NK-92 (cell line): ENCODE measurements around the gene TBX15.

ENCODE experiments used
- DNase-seq: peaks from one replicate; lab custom pipeline; 2025; ENCODE audit not compliant: unreplicated experiment; lab: John Stamatoyannopoulos, UW

Gene TBX15

DNA sequence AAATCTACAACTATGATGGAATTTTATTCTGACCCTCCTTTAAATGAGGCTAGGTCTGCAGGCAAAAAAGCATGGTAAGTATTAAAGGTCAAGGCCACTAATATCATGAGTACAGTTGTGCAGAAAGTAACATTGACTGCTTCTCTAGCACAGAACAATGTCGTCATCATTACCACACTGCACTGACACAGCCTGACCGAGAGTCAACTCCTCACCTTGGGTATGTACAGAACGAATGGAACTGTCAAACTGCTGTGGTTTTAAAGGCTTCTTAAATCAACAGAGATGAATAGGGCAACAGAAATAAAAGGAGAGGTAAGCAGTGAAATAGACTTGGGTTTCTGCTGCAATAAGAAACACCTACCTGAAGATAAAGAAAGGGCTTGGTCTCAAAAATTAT, 88.8 kb downstream of the TBX15 start:
- no peak for DNase-seq

DNA sequence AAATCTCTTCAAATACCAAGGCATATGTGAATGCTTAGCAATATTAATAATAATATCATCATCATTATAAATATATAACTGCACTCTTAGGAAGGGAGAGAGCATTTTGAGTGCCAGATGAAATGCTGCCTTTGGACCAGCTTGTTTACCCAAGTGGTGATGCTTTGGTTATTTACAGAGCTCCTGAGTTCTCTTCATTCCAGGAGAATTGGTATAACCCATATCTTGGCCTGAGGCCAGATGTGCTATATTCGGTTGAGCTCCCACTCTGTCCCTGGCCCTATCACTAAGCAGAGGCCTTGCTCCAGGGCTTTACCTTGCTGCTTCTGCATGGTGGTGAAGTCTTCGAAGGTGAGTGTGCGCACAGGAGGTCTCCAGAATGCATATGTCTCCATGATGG, 89.4 kb downstream of the TBX15 start:
- DNase-seq, result no peak

DNA sequence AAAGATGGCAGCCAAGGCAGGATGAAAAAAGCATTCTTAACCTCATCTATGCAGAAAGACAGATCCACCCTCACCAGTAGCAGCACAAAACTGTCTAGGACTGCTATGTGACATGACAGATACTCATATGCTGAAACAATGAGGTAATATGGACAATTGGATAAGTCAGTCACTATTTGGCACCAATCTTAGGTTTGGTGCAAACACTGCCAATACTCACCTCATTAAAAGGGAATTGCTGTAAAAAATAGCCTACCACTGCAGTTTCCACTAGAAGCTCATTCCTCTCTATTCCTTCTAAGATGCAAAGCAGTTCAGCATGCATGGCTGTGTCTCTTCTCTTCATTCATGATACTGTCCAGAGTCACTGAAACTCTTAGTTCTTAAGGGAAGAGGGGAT, 91.7 kb downstream of the TBX15 start:
- no peak for DNase-seq

DNA sequence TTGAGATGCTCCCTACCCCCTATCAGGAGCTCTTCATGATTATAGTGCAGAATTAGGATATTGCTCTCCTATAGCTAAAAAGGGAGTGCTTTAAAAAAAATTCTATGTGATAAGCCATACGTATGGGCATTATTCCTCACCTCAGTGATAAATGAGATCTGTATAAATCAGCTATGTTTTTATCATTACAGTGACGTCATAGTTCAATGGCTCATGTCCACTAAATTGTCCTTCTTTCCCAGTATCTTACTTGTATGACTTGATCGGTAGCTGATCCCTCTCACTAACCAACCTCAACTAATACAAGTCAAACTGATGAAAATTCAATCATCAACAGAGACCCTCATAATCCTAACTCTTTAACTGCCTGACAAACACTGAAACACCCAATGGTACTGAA, 93.3 kb downstream of the TBX15 start:
- DNase-seq, result no peak

DNA sequence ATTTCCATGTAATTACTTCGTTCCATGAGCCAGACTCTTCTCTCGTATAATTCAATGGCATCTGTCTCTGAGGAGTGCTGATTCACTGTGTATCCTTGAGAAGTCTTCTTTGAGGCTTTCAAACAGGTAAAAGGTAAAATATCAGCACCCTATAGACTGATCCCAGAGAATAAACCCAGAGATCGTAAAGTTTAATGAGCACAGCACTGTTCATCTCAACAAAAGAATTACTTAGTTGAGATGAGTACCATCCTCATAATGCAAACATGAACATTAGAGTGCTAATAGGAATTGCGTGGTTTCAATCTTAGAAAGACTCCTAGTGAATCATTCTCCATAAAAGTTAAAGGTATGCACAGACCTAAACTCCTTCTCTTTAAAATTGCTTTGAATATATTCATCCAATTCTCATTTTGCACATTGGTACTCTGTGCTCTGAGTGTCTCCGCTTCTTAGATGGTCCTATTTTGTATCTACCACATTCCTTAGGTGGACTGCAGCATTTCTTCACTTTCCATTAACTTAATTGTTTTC, 97.2 kb downstream of the TBX15 start:
- DNase-seq, result no peak

DNA sequence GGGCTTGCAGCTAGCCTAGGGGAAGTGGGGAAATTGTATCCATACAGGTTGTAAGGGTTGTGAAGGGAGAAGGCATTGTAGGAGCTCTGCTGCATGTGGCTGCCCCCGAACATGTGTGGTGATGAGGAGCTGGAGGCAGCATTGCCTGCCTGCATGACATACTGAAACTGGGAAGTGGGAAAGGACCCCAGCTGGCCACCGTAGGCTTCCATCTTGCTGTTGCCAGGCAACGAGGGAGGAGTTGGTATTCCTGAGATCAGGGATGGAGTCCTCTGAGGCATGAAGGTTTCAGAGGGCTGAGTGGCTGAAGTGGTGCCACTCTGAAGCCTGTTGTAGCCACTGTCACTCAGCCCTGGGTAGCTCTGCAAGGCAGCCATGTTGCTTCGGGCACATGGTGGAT, 103.2 kb downstream of the TBX15 start:
- DNase-seq, result no peak

DNA sequence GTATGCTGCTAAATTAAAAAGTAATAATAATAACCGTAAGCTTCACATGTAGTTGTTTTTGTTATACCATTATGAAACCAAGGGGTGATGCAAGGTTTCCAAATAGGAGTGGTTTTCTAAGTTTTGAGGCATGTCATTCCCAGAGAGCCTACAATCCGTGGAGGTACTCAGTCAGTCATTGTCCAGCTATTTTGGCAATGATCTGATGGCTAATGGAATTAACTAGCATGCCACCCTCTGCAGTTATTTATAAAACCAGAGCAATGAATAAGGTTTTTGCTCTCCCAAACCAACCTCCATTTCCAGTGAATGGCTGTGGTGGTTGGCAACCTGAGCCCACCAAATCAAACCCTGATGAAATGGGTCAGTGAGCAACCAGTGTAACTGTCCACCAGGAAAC, 106.4 kb downstream of the TBX15 start:
- DNase-seq, result no peak

DNA sequence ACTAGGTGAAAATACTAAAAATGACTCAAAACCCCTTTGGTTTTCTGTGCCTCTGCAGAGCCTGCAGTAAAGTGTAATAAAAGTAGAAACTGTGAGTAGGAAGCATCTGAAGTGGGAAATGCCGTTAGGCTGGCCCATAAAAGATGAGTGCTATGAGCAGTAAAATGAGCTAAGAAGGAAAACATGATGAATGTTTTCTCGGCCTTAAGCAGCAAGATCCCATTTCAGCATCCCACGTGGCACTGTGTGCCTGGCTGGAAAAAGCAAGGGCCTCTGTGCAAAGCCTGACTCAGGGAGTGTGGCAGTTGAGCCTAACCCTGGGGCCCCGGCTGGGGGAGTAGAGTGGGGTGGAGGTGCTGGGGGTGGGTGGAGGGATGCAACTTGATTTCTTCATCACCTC, 109.5 kb downstream of the TBX15 start:
- no peak for DNase-seq

DNA sequence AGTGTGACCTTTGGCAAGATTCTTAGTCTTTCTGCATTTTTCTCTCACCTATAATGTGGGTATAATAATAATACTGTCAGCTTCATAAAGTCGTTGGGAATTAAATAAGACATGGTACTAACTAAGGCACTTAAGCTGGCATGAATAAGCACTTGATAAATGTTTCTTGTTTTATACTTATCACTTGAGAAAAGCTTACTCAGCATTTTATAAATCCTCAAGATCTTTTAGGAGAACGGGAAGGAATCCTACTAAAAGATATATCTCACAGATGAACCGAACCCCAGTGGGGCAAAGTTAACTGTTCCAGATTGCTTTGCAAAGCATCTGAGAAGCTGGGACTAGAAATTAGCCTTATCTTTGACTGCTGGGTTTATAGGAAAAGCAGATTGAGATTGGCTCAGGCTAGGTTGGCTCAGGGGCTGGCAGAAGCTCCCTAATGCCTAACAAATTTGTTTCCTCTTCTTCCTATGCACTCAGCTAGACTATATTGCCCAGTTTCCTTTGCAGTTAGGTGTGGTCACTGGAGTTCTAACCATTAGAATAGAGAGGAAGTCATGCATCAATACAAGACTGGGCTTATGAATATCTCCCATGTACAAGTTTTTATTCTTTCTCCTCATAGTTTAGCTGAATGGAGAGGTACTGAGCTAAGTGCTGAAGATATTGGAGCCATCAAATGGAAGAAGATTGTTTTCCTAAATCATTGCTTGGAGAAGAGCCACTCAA, 110.3 kb downstream of the TBX15 start:
- DNase-seq, result no peak

DNA sequence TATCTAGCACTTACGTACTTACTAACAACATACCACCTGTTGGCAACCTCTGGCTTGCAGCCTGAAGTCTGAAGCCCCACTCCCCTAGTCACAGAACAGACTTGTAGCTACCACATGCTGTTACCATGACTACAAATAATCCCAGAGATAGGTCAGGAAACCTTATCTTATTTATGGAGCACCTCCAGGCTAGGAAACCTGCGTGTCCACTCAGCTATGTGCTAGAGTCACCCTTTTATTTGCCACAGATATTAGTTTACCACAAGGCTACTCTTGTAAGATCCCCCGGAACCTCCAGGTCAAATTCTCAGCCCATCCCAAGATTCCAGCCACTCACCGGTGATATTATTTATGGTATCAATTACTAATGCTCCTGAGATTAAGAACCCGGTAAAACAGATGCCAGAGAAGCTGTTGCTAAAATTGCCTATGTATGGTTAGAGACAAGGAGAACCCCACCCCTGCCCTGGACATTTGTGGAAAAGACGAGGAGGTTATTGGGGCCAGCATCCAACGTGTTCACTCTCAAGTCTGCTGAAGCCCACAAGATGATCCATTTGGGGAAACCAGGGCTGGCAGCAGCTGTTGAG, 116.5 kb downstream of the TBX15 start:
- DNase-seq, result no peak

DNA sequence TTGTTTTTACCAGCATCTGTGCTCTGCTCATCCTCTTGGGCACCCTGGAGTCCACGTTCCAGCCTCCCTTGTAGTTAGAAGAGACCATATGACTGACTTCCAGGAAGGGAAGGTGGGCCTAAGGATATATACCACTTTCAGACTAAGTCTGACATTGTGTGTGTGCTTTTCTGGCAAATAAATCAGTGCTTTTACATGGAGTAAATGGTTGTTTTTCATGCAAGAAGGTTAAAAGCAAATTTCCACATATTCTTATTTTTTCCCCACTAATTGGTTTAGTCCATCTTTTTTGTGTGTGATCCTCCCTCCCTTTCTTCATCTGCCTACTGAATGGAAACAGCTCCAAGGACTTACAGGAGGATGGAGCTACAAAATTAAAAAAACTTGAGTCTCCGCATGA, 119.8 kb downstream of the TBX15 start:
- DNase-seq, result no peak

DNA sequence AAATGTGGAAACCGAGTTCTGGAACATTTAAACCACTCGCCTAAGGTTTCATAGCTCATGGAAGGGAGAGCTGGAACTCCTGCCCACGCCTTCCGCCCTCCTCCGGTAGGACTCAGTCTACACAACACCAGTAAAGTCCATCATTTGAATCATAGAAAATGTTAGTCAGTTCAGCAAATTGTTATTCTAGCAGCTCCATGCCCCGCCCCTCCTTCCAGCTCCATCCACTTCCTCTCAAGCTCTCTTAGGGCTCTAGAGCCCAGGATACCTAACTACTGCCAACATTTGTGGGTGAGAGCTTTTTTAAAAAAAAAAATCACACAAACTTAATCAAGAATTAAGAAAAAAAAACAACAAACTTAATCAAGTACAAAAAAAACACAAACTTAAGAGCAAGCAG, 121.8 kb downstream of the TBX15 start:
- no peak for DNase-seq

DNA sequence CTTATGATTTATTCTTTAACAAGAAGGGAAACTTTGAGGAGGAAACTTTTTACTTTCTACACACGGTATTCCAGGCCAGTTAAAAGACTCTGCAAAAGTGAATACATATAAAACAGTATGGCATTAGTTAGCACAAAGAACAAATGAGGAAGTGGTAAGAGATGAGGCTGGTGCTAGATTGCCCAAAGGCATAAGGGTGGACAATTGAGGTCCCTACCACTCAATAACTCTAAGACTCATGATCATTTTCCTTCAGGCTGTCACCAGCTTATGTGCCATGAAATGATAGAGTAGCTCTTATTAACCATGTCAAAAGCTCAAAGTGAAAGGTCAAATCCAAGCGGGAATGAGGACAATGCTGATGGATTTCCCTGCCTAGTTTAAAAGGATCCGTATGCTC, 124.5 kb downstream of the TBX15 start:
- no peak for DNase-seq

DNA sequence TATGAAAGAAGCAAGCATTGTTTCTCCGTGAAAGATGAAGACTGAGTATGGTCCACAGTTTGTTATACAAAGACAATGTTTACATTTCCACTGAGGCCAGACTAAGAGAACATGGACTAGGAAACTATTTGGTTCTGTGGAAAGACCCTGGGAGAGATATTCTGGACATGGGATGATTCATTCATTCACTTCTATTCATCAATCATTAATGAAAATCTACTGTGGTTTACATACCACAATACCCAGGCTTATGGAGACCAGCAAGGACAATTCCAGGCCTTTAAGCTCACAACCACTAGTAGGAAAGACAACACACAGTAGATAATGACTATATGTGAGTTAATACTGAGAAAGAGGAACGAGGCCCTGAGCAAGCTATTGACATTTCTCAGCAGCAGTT, 125.4 kb downstream of the TBX15 start:
- no peak for DNase-seq

DNA sequence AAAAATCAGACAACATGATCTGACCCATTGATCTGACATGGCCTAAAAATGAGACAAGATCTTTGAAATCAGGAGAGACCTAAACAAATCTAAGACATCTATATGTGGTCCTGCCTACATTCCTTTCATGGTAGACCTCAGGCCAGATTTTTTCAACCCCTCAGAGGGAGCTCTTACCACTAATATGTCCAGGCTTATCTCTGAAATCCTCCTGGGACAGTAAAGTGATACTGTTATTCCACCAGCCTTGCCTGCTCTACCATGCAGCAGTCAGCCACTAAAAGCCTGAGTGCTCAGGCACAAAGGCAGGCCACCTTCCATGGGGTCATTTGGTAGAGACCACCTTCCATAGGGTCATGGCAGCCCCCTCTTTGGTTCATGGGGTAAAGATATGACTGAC, 126.9 kb downstream of the TBX15 start:
- DNase-seq, result no peak

DNA sequence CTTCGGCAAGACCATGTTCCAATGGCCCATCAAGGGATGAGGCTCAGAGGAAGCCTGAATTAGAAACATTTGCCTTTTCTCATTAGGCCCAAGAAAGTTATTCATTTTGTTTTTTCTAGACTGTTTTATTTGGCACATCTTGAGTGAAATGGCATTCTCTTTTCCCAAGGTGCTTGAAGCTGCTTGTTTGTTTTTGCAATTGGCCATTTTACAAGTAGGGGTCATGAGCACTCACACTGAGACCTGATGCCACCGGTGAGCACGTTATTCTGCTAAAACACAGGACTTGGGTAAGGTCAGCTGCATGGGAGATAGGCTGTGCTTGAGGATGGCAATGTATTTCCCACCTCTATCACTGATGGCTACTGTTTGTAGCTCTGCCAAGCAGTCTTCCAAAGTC, 128.1 kb downstream of the TBX15 start:
- DNase-seq, result no peak

DNA sequence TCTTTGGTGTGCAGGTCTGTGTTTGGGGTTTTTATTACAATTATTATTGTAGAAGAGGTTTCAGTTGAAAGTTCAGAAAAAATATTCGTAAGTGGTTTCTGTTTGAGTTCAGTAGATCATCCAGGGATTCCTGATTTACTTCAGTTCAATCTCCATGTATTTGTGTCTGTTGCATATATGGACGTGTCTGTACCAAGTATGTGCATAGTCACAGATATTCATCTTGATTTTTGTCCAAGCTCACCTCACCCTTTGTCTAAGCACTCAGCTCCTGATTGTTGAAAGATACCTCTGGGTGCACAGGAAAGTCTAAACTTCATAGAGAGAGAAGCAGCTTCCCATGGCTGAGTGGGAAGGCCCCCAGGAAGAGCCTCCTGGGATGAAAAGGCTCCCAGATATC, 141.7 kb downstream of the TBX15 start:
- no peak for DNase-seq

DNA sequence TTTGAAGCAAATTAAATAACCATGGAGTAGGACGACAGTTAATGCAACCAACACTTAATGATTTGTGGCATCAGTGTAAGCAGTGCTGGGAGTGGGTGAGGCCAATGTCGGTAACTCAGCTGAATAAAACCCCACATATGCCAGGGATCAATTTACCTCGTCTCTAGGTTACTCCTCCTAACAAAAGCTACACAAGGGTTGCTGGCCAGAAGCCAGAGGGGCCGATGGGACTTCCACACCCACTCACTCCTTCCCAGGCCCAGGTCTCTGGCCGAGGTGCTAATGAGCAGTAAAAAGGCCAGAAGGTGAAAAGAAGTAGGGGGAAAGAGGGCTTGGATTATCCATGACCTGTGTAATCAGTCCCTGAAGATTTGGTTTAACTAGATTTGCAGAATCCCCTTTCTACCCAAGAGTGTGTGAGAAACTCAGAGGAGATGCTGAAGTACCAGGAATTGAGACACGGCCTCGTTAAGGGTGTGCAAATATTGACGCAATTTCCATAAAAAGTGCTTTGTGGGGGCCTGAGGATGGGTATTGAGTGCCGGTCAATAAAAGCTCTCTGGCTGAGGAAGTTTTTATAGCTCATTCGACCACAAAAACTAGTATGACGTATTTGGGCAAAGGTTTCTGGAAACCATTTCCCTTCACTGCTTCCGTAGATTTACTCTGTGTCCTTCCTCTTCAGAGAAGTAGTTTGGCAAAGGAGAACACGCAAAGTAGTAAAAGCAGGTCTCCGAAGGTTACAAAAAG, 145.5 kb downstream of the TBX15 start:
- DNase-seq, result no peak

DNA sequence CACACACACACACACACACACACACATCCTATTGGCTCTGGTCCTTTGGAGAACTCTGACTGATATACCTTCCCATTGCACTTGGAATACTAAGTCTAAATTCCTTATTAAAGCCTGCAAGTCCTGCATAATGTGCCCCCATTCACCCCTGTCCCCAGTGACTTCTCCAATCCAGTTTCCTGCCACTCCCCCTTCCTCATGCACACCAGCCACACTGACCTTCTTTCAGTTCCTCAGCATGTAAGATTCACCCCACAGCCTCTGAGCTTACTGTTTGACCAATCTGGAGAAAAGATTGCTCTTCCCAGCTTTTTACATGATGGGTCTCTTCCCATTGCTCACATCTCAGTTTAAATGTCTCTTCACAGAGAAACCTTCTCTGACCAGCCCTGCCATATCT, 146.6 kb downstream of the TBX15 start:
- DNase-seq, result no peak
